Right ventricle myocardium inferior (tissue), 1 donor: ENCODE measurements around the gene RTL1. TPM values are rescaled to one million over a fixed set of nuclear protein-coding genes. Genes with fewer than 3 reads are reported as not detected.
A peak's percentile ranks its signal among the peaks of the same experiment; 100 is the strongest.

Experiments used
- ATAC-seq: fragments of 200-7000 bp; cut with Tn5 transposase; one replicate; pipeline ENCODE4 v1.9.1; 2020; ENCODE audit warnings: mild to moderate bottlenecking, moderate library complexity
- DNase-seq: peaks from one replicate; pipeline ENCODE4 v3.0.0; 2021; ENCODE audit errors: missing footprints
- intact Hi-C: fragments of 100-400 bp; cut with DNase I; formaldehyde crosslinking; loops from one replicate; pipeline ENCODE4 v1.11.0; 2022
- total RNA-seq: library from RNA; stranded (reverse); fragmentation: NEBNext Ultra II Directional; extraction: Animal tissue kit (Norgen Biotek cat#: 25700); gene quantifications from one replicate; pipeline ENCODE4 v1.2.1, GENCODE V29; 2021
- donor health status: DM: no; HTN: yes; CAD: no; lungs with severe emphysema.

Gene RTL1
- total RNA-seq, 1 donor from 2014 or later = not detected

DNA sequence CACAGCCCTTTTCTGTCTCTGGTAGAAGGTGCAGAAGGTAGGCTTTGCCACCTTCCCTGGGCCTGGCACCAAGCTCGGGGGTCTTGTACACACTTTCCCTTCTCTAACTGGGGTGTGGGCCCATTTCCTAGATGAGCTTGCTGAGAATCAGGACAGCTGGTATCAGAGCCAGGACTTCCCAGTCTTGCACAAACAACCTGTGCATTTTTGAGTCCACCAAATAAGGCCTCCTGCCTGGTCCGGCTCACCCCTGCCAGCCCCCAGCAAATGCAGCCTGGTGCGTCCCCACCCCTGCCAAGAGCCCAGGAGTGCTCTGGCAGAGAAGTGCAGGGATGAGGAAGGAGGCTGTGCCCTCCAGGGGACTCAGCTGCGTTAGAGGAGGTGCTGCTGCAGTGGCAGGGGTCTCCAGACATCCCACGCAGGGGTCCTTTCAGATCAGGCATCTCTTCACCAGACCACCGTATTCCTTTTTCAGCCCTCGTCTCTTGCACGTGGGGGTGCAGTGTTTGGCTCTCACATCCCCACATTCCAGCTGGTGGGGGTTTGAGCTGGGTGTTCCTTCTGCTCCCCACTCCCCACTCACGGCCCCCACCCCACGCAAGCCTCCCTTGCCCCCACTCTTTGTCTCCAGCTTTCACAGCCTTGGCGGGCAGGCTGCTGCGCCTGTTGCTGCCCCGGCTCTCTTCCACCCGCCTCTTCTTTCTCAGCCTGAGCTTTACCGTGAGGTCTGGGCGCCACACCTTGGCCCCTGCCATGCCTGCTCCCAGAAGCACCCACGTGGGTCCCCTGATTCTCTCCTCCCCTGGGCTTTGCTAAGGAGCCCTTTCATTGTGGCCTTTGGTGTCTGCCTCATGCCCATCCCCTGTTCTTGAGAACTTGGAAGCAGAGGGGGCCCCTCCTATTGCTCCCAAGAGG is 45.3 kb downstream of the RTL1 start:
- no peak for ATAC-seq
- intact Hi-C loops = no loop called here
- DNase-seq = no peak

DNA sequence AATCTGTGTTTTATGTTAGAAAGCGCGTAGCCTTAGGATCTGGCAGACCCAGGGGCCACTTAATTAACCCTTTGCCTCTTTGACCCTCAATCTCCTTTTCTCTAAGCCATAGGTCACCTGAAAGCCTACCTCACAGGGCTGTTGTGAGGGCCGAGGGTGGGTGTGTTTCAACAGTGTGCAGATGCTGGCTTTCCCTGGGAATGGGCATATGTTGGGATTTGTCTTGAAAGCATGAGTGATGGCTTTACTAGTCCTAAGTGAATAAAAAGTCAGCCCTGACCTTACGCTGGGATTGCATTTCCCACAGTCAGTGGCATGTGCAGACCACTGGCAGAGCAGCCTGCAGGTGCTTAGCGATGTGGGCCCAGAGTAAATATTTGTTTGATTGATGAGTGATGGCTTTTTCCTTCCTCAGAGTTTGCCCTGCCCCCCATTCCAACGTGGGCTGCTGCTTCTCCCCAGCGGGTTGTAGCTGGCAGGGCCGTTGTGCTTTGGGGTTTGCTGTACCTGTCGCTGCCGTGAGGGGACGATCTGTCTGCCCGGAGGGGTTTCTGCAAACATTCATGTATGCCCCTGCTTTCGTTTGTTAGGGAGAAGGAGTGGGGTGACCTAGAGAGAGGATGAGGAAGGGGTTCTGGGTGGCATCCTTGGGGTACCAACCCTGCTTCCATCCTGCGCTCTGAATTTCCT is 46.1 kb downstream of the RTL1 start:
- no peak for ATAC-seq
- intact Hi-C loops = no loop called here
- peak; percentile 37 for DNase-seq

DNA sequence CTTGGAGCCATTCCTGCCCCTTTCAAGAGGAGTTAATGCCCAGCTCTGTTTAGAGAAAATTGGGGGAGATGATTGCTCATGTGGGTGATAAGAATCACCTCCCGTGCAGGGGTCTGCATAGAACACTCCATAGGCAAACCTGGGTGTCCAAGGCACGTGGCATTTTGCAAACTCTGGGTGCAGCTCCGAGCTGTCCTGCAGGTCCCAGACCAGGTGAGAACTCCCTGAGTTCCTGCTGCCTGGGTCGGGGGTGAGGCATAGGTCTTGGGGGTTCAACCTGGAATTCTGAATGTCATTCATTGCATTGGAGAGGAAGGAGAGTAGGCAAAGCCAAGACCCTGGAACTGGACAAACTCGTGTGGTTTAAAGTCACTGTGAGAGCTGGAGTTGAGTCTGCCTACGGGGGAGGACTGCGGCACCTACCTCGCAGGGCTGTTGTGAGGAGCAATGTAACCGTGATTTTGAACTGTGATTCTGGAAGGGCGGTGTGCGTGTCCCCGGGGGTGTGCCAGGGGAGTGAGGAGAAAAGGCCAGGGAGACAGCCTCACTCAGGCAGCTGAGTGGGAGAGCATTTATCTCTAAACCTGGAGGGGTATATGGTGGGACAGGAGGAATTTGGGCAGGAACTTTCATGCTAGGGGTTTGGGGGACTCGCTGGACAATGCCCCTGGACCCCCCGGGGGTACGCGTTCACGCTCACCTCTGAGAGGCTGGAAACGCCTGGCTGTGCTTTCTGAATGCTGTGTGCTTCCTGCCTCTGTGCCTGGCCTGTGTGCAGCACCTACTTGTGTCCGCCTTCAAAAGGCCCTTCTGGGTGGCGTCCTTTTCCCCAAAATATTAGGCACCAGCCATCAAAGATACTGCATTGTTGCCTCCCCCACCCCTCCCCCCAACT is 47.2 kb downstream of the RTL1 start:
- intact Hi-C loops = no loop called here
- DNase-seq = peak; percentile 35
- ATAC-seq = no peak

DNA sequence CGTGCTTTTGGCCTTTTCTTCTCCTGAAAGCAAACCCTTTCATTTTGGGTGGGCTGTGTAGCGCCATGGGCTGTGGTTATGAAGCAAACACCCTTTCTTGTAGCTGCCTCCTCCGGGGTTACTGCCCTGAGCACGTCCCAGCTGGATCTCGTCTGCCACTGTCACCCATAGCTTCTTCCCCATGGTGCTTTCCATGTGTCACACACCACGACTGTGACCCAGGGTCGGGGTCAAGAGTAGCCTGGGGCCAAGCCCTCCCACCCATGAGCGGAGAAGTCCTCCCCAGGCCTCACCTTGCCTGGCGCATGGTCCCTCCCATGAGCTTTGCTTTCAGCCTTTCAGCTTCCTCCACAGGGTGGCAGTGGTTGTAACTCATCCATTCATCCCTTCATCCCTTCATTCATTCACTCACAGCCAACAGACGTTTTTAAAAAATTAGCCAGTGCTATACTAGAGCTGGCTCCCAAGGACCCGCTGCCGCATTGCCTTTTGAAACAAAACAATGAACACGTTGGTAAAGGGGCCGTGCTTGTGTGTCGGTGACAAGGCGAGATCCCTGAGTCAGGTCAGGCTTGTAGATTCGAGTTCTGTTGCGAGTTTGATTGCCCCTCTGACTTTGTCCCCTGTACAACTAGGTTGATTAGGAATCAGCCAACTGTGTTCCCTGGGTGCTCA is 48.1 kb downstream of the RTL1 start:
- ATAC-seq = no peak
- intact Hi-C loops = no loop called here
- DNase-seq = peak; percentile 18

DNA sequence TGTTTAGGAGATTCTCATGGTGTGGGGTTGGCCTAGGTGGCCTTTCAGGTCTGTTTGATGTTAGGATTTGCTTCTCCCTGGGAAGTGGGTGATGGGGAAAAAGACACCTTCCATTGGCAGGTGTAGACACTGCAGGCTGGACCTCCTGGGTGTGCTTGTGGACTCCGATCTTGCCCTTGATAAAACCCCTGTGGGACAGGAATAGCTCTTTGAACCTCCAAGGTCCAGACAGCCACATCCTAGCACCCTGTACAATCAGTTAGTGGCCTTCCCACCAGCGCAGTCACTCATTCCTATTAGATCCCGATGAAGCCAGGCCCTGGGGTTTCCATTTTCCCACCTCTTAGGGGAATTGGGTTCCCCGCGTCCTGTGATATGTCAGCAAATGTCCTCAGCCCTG is 49.1 kb downstream of the RTL1 start:
- intact Hi-C loops = no loop called here
- ATAC-seq (no peak), DNase-seq (no peak)

DNA sequence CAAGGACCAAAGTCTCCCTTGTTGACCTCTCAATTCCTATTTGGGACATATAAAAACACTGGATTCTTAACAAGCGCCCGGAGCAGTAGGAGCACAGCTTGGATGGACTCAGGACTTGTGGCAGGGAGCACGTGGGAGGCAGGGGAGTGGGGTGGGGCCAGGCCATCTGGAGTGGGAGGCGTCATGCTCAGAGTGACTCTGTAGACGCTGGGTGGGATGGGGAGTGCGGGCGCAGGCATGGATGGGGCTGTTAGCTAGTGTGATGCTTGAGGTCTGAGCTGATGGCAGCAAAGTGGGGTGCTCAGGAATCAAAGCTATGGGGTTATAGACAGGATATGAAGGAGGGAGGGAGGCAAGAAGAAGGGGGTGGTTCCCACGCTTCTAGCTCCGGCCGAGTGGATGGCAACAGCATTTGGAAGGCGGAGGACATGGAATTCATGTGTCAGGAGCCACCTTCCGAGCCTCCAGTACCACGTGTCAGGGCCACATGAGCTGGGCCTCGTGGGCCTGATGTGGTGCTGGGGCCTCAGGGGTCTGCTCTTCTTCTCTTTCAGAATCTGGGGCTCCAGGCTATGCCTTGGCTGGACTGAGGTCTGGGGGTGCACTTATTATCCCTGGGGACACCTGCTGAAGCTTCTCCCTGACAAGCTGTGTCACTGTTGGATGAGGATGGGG is 51.4 kb downstream of the RTL1 start:
- DNase-seq (no peak), ATAC-seq (peak; percentile 58)
- intact Hi-C loops = no loop called here

DNA sequence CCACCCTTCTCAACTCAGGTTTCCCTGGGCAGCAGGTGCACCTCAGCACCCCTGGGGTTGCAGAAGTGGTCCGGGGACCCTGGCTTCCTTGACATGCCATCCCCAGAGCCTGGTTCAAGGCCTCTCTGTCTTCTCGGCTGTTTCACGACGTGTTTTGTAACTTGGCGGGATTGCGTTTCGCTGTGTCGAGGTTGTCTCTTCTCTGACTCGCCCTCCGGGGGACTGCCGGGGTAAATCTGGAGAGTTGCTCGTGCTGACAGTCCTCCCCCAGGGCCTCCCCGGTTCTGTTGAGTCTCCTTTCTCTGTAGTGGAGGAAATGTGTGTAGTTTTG is 52.0 kb downstream of the RTL1 start:
- intact Hi-C loops = no loop called here
- no peak for DNase-seq
- no peak for ATAC-seq

DNA sequence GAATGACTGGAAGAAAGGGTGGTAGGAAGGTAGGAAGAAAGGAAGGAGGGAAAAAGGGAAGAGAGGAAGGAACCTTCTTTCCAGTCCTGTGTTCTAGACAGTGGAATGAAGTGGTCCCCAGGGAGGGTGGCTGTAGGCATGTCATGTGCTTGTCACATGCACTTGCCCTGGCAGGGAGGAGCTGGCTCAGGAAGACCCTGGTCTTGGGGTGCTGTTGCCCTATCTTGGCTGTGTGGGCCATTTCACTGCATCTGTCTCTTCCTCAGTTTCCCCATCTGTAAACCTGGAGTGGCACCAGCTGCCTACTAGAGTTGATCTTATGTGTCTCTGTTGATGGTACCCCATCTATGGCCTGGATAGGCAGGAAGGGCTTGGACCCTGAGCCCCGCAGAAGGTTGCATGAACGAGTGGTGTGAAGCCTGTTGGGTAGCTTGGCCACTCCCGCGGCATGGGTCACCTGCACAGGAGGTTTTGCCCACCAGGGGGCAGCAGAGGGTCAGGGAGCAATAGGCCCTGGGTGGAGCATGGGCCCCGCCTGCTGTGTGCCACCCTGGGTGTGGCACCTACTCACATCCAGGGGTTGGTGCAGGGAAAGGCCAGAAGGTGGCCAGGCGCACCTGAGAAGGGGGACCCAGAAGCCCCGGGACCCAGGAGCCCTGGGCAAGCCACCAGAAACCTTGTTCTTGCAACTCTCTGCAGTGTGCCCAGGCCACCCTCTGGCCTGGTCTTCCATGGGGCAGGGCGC is 52.5 kb downstream of the RTL1 start:
- ATAC-seq = peak; percentile 47
- intact Hi-C loops = no loop called here
- peak; percentile 87 for DNase-seq

DNA sequence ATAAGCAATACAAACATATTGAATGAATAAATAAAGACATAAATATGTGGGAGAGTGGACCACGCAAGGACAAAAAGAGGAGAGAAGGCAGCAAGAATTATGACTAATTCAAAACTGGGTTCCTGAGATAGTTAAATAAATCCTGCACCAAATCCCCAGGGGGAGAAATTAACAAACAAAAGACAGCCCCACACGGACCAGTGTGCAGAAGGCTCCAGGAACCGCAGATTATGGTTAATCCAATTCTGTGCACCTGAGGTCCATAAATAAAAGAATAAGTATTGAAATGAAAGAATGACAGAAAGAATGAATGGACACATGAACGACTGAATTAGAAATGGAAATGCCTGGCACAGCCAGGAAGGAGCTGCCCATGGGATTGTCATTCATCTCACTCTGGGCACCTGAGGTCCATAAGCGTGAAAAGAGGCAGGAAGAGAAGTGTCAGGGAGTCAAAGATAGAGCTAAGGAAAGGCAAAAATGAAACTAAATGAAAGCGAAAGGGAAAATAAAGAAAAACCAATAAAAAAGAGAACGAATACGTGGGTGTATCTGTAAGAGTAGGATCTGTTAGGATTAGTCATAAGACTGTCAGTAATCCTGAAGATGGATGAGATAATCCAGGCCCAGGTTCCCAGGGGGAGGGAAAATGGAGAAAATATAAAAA is 54.3 kb downstream of the RTL1 start:
- ATAC-seq (no peak), DNase-seq (no peak)
- intact Hi-C loops = no loop called here

DNA sequence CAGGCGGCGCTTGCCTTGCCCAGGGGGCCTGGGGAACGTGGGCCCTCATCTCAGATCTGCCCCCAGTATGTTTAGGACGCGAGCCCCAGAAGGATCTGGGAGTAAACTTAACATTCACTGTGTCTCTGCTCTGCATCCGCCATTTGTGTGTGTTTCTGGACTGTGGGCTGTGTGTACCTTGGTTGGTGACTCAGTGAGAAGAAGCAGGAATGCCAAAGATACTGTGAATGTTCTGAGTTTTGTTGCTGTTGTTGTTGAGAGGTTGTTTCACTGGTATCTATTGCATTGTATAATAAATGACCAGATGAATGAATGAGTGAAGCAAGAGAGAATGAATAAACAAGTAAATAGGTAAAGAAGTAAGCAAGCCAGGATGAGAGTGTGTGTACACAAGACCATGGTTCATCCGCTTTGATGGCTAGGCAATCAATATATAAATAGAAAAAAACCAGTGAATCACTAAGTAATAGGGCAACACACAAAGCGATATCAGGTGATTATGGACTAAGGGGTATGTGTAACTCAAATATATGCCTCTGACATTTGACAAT is 57.1 kb downstream of the RTL1 start:
- DNase-seq = no peak
- ATAC-seq = no peak
- intact Hi-C loops = no loop called here

DNA sequence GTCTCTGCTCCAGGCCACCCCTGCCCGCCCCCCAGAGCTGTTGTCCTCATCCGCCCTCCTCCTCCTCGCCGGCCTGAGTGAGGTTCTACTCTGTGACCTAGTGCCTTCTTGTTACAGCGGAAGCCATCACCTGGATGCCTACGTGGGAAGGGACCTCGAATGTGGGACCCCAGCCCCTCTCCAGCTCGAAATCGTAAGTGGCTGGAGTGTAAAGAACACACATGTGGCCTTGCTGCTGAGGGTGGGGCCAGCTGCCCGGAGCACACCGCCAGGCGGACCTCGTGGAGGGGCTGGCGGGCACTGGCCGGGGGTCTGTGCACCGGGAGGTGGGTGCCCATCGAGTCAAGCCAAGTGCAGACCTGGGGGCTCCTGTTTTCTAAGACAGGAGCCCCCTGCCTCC is 58.2 kb downstream of the RTL1 start:
- ATAC-seq = no peak
- DNase-seq = no peak
- intact Hi-C loops = no loop called here

DNA sequence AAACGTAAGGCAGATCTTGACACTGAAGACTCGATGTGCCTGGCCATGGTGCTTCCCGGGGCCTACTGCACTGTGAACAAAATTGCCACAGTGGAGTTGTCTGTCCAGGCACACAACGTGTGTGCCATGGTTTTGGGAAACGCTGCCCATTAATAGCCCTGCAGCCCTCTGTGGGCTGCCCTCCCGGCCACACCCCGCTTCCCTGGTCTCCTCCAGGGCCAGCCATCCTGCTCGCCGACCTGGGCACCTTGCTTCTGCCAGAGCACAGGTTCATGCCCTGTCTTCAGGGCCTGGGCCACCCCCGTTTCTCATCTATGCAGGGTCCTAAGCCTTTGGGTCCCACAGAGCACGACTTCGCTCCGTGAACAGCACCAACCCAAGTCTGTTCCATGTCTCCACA is 58.7 kb downstream of the RTL1 start:
- intact Hi-C loops = no loop called here
- ATAC-seq (no peak), DNase-seq (no peak)

DNA sequence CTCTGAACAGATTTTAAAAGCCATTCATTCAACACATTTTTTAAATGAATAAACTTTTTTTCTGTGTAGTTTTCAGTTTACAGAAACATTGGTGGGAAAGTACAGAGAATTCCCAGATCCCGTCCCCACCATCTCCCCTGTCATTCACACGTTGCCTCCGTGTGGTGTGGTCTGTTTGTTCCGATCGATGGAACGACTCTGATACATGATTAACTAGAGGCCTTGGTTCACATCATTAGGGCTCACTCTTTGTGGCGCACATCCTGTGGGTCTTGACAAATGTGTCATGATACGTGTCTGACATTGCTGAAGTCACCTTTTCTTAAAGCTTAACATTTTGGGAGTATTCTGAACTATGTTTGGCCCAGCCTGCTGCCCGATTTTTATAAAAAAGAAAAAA is 59.1 kb downstream of the RTL1 start:
- DNase-seq (no peak), ATAC-seq (no peak)
- intact Hi-C loops = no loop called here

DNA sequence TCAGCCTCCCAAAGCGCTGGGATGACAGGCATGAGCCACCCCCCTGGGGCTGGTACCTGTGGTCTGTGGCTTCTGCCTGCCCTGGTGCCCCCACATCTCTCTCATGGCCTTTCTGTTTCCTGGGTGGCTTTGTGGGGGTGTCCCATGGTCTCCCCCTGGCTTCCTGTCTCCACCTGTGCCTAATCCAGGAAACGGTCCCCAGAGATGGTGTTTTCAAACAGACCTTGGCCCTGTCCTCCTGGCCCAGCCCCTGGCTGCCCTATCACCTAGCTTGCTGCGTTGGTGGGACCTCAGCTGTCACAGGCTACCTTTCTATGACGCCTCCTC is 59.5 kb downstream of the RTL1 start:
- ATAC-seq (no peak), DNase-seq (no peak)
- intact Hi-C loops = no loop called here

DNA sequence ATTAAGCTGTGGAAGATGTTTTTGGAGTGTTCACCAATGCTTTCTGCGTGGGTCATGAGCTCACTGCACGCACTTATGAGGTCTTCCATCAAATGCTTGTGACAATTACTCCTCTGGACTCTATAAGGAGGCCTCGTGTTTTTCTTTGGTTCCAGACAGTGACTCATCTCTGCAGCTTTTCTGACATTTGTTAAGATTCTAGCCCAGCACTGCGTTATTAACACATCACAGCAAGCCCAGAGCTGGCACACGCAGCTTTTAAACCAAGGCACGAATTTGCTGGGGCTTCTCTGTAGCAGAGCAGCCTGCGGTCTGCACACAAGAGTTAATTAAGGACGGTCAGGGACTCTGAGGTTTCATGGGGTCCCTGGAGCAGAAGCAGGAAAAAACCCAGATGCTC is 60.7 kb downstream of the RTL1 start:
- DNase-seq (no peak), ATAC-seq (peak; percentile 37)
- intact Hi-C loops = no loop called here

DNA sequence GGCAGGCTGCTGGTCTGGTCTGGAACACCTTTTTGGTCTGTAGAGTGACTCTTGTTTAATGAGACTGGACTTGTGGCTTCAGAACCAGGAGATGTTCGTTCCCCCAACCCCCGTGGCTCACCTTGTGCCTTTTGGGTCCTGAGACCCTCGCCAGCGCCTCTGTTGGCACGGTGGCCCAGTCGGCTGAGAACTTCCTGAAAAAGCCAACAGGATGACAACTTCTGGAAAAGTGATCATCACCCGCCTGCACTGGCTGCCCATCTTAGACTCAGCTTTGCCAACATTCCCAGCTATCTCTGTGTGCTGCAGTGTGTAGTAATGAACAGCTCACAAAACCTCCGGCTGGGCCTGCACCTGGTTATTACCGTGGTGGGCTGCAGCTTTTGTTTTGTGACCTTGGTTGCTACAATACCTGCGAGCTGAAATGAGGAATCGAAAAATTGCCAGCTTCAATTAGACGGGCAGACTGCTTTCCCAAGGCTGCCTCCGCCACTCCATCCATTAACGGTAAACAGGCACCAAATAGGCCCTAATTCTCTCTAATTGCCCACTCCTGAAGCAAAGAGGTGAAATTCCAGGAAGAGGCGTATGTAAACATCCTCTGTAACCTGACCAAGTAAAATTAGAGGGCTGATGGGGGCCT is 61.6 kb downstream of the RTL1 start:
- peak; percentile 14 for DNase-seq
- intact Hi-C loops = no loop called here
- ATAC-seq = no peak
